IPS-15b (cell line): ENCODE measurements around the gene C22orf39.

Experiments used
- H3K27me3 ChIP-seq: one replicate; pipeline ENCODE4 v1.6.1; 2013; ENCODE audit warnings: low read length; ENCODE audit not compliant: control insufficient read depth, insufficient read depth
- H3K36me3 ChIP-seq: one replicate; pipeline ENCODE4 v1.6.1; 2013; ENCODE audit warnings: low read length; ENCODE audit not compliant: control insufficient read depth, insufficient read depth
- H3K4me1 ChIP-seq: one replicate; pipeline ENCODE4 v1.6.1; 2013; ENCODE audit warnings: mild to moderate bottlenecking, low read length; ENCODE audit not compliant: control insufficient read depth, insufficient read depth
- H3K4me3 ChIP-seq: one replicate; pipeline ENCODE4 v1.5.1; 2013; ENCODE audit warnings: low read depth, low read length
- H3K9ac ChIP-seq: one replicate; pipeline ENCODE4 v1.6.1; 2013; ENCODE audit warnings: low read depth, mild to moderate bottlenecking, low read length
- H3K9me3 ChIP-seq: one replicate; pipeline ENCODE4 v1.6.1; 2013; ENCODE audit warnings: mild to moderate bottlenecking, low read length; ENCODE audit not compliant: control insufficient read depth, insufficient read depth

C22orf39 gene

GRCh38 chr22:19401483-19401882 lies 46.0 kb downstream of the C22orf39 start:
- peaks cover 36% of the 10 kb centered on the region for H3K36me3 ChIP-seq
- H3K4me1 ChIP-seq: no peaks in the 10 kb centered on the region
- no peaks in the 10 kb centered on the region for H3K9me3 ChIP-seq
- no peak overlapping the region for H3K4me3 ChIP-seq
- no peaks in the 10 kb centered on the region for H3K27me3 ChIP-seq
- H3K9ac ChIP-seq: no peak overlapping the region

DNA sequence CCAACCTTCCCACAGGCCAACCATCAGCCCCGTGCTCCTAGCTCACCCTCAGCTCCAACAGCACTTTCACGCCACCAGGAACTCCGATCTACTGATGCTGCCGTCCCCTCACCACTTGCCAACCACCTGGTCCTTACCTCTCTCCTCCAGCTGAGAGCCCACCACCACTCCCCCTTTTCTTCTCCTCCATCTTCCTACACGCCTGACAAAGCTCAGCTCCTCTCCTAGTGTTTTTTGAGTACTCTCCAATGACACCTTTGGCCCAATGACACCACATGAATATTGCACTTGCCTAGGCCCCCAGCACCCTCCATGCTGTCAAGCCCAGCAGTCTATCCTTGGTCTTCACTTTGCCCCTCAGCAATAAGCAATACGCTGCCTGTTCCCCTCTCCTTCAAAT lies 46.6 kb downstream of the C22orf39 start:
- Histone ChIP-seq H3K9me3 (no peaks in the 10 kb centered on the region), H3K27me3 (no peaks in the 10 kb centered on the region), H3K4me3 (no peak overlapping the region), H3K4me1 (no peaks in the 10 kb centered on the region), H3K9ac (no peak overlapping the region), H3K36me3 (peaks cover 36% of the 10 kb centered on the region)

- Histone ChIP-seq H3K4me3 (no peak overlapping the region), H3K4me1 (no peaks in the 10 kb centered on the region), H3K36me3 (peaks cover 41% of the 10 kb centered on the region), H3K27me3 (no peaks in the 10 kb centered on the region), H3K9ac (no peak overlapping the region), H3K9me3 (no peaks in the 10 kb centered on the region)
These were observed 48.9 kb downstream of the C22orf39 start for GRCh38 chr22:19398652-19399051.

GRCh38 chr22:19398206-19398605 lies 49.3 kb downstream of the C22orf39 start:
- Histone ChIP-seq H3K9me3 (no peaks in the 10 kb centered on the region), H3K9ac (no peak overlapping the region), H3K4me3 (no peak overlapping the region), H3K36me3 (peaks cover 41% of the 10 kb centered on the region), H3K4me1 (no peaks in the 10 kb centered on the region), H3K27me3 (no peaks in the 10 kb centered on the region)

DNA sequence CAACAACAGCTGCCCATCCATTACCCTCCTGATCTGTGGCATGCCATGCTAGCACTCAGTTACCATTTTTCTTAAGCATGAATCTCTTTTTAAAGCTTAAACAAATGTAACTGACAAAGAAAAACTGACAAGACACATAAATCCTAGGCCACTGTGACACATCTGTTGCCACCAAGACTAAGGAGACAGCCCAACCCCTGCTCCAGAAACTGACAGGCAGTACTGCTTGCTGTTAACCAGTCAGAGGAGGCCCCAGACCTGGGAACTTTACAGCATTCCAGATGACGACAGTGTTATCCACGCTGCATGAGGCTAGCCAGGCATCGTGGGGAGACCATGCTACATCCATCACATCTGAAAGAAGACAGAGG lies 49.8 kb downstream of the C22orf39 start:
- no peaks in the 10 kb centered on the region for H3K27me3 ChIP-seq
- peaks cover 45% of the 10 kb centered on the region for H3K36me3 ChIP-seq
- no peaks in the 10 kb centered on the region for H3K9me3 ChIP-seq

DNA sequence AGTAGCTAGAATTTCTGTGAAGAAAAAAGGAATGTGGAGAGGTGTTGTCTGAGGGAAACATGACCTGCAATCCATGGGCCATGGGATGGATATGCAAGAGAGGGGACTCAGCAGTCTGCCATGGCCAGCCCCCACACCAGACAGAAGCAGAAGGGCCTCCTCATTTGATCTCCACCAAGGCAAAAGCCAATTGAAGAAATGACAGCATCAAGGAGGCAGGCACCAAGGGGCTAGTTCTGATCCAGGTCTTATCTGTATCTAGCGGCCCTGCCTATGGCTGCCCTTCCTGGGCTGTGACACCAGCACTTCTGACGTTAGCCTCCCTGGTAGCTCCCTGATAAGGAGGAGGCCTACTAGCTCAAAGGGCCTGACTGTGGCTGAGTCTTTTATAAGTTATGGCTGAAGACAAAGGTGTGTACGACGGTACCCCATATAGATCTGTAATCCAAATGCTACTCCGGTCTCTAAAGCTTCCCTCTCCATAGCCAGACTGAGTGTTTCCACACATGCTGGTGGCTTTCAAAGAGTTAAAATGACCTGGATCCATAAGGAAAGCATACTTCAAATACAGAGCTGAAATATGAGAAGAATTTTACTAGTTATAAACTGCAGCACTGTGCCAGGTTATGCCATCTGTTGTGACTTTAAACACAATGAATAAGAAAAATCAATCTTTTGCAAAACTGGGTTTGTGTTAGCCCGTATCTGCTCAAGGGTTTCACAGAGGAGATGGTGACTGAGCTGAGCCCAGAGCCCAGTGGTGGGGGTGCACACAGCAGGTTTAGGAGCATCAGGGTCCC lies 50.4 kb downstream of the C22orf39 start:
- Histone ChIP-seq H3K4me1 (no peaks in the 10 kb centered on the region), H3K4me3 (no peak overlapping the region), H3K9me3 (no peaks in the 10 kb centered on the region), H3K36me3 (peaks cover 48% of the 10 kb centered on the region), H3K9ac (no peak overlapping the region), H3K27me3 (no peaks in the 10 kb centered on the region)

More for the DNA sequence above, 49.8 kb downstream of the C22orf39 start:
- Histone ChIP-seq H3K4me3 (no peak overlapping the region), H3K4me1 (no peaks in the 10 kb centered on the region), H3K9ac (no peak overlapping the region)

- no peaks in the 10 kb centered on the region for H3K4me1 ChIP-seq
- no peak overlapping the region for H3K9ac ChIP-seq
- H3K27me3 ChIP-seq: no peaks in the 10 kb centered on the region
- peaks cover 52% of the 10 kb centered on the region for H3K36me3 ChIP-seq
- H3K4me3 ChIP-seq: no peak overlapping the region
- H3K9me3 ChIP-seq: no peaks in the 10 kb centered on the region
These were observed 51.0 kb downstream of the C22orf39 start for GRCh38 chr22:19396561-19396933.

GRCh38 chr22:19395276-19395675 lies 52.2 kb downstream of the C22orf39 start:
- Histone ChIP-seq H3K4me1 (no peaks in the 10 kb centered on the region), H3K9me3 (no peaks in the 10 kb centered on the region), H3K36me3 (peaks cover 45% of the 10 kb centered on the region), H3K4me3 (no peak overlapping the region), H3K27me3 (no peaks in the 10 kb centered on the region), H3K9ac (no peak overlapping the region)

GRCh38 chr22:19394274-19395050 lies 53.0 kb downstream of the C22orf39 start:
- H3K4me3 ChIP-seq: no peak overlapping the region
- H3K9ac ChIP-seq: no peak overlapping the region
- H3K36me3 ChIP-seq: peaks cover 51% of the 10 kb centered on the region
- no peaks in the 10 kb centered on the region for H3K9me3 ChIP-seq
- no peaks in the 10 kb centered on the region for H3K4me1 ChIP-seq
- no peaks in the 10 kb centered on the region for H3K27me3 ChIP-seq

DNA sequence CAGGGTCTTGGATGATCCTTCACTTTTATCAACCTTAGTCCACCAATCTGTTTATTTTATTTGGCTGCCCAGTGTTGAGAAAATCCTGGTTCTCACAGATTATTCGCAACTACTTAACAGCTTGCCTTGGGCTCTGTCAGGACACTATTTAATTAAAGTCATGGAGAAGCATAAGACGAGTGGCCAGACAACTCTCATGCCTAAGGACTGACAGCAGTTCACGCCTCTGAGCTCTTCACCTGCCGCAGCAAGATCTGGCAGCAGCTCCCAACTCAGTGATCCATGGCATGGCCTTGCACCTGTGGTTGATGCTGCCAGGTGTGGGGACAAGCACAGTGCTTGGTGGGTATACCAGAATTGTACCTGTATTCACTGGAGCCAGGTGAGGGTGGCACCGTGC lies 53.8 kb downstream of the C22orf39 start:
- Histone ChIP-seq H3K36me3 (peaks cover 55% of the 10 kb centered on the region), H3K27me3 (no peaks in the 10 kb centered on the region), H3K4me1 (no peaks in the 10 kb centered on the region), H3K9me3 (no peaks in the 10 kb centered on the region), H3K4me3 (no peak overlapping the region), H3K9ac (no peak overlapping the region)
